ENCODE measurements around the gene KCNJ11. TPM values are rescaled to one million over a fixed set of nuclear protein-coding genes. Genes with fewer than 3 reads are reported as not detected.

Gene KCNJ11
- total RNA-seq, 3 donors from 2014 or later: 0.80 to 5.0 (median 4.9) TPM

GRCh38 chr11:17406082-17406817 lies 17.8 kb upstream of the KCNJ11 start:
- TF ChIP-seq CTCF (IDR thresholded peaks at IDR 0.05) (no peak), POLR2AphosphoS5 (IDR thresholded peaks at IDR 0.05) (no peak), POLR2A (IDR thresholded peaks at IDR 0.05) (no peak)
- H3K27ac ChIP-seq: peak overlapping the region; percentile 73 to 83
- H3K36me3 ChIP-seq: no peaks in the 10 kb centered on the region
- no peaks in the 10 kb centered on the region for H3K9me3 ChIP-seq
- intact Hi-C loops (cut with DNase I; ENCODE audit: low total_unique reads): no loop called here
- DNase-seq (ENCODE audit: low spot score in 2 of 2): no peak
- peaks cover 2 to 15% of the 10 kb centered on the region in 2 donors for H3K4me1 ChIP-seq
- no peak overlapping the region for H3K4me3 ChIP-seq
- no peaks in the 10 kb centered on the region for H3K27me3 ChIP-seq

DNA sequence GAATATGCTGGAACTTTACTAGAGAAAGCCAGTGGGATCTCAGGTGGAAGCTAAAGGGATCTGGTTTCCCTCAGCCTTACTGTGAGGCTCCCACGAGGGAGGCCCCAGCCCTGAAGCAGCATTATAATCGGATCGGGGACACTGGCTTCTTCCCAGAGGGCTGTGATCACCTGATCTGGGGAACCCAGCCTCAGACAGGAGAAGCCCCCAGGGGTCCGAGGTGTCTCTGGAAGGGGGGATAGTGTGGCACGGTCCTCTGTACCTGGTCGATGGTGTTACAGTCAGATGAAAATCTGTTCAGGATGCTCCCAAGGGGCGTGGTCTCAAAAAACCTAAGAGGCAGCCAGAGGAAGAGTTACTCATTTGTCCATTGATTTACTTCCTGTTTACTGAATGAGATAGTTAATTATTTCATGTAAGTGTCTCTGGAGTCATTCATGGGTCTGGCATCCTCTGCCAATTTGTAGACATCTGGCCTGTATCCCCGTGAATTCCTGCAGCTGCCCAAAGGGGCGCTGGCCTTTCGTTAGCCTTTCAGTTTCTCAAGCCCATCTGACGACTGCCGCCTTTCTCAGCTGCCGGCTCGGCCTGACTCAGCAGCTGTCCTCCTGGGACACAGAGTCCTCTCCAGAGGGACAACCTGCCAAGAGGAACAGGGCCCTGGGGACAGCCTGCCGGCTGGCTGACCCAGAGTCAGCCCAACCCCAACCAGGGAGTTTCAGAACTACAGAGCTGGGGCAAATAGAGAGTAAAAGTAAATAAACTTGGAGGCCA lies 17.0 kb upstream of the KCNJ11 start:
- intact Hi-C loops (cut with DNase I; ENCODE audit: low total_unique reads): no loop called here
- Histone ChIP-seq H3K27ac (peak overlapping the region; percentile 73 to 83), H3K4me1 (peaks cover 2 to 15% of the 10 kb centered on the region in 2 donors), H3K4me3 (no peak overlapping the region), H3K27me3 (no peaks in the 10 kb centered on the region), H3K36me3 (no peaks in the 10 kb centered on the region), H3K9me3 (no peaks in the 10 kb centered on the region)
- peak; percentile 81 to 82 for DNase-seq (ENCODE audit: low spot score in 2 of 2)
- TF ChIP-seq POLR2A (IDR thresholded peaks at IDR 0.05): no peak
- TF ChIP-seq POLR2AphosphoS5 (IDR thresholded peaks at IDR 0.05): peak; percentile 25 to 44 (median 42)
- TF ChIP-seq CTCF (IDR thresholded peaks at IDR 0.05): peak in 2 of 3 donors; percentile 20 to 39

GRCh38 chr11:17403980-17404759 lies 15.7 kb upstream of the KCNJ11 start:
- H3K36me3 ChIP-seq: no peaks in the 10 kb centered on the region
- no peaks in the 10 kb centered on the region for H3K9me3 ChIP-seq
- no peak for DNase-seq (ENCODE audit: low spot score in 2 of 2)
- H3K4me1 ChIP-seq: peaks cover 2 to 15% of the 10 kb centered on the region in 2 donors
- TF ChIP-seq CTCF (IDR thresholded peaks at IDR 0.05) (no peak), POLR2AphosphoS5 (IDR thresholded peaks at IDR 0.05) (no peak), POLR2A (IDR thresholded peaks at IDR 0.05) (no peak)
- no peak overlapping the region for H3K4me3 ChIP-seq
- H3K27me3 ChIP-seq: no peaks in the 10 kb centered on the region
- H3K27ac ChIP-seq: peak overlapping the region; percentile 73 to 83
- intact Hi-C loops (cut with DNase I; ENCODE audit: low total_unique reads): no loop called here

GRCh38 chr11:17402486-17402885 lies 14.0 kb upstream of the KCNJ11 start:
- H3K4me1 ChIP-seq: peaks cover 2 to 15% of the 10 kb centered on the region in 2 donors
- DNase-seq (ENCODE audit: low spot score in 2 of 2): no peak
- H3K27me3 ChIP-seq: no peaks in the 10 kb centered on the region
- no peaks in the 10 kb centered on the region for H3K9me3 ChIP-seq
- TF ChIP-seq CTCF (IDR thresholded peaks at IDR 0.05) (no peak), POLR2AphosphoS5 (IDR thresholded peaks at IDR 0.05) (no peak), POLR2A (IDR thresholded peaks at IDR 0.05) (no peak)
- intact Hi-C loops (cut with DNase I; ENCODE audit: low total_unique reads): no loop called here
- H3K36me3 ChIP-seq: no peaks in the 10 kb centered on the region
- no peak overlapping the region for H3K27ac ChIP-seq
- no peak overlapping the region for H3K4me3 ChIP-seq
